Lung (tissue), 12 donors: Measurements from ENCODE around the gene TMEM59L. TPM values are rescaled to one million over a fixed set of nuclear protein-coding genes. Genes with fewer than 3 reads are reported as not detected.
A peak's percentile ranks its signal among the peaks of the same experiment; 100 is the strongest.

Experiments
- ATAC-seq: fragments of 200-7000 bp; cut with Tn5 transposase; one replicate; pipeline ENCODE4 v1.9.1; 2020; ENCODE audit warnings: moderate number of reproducible peaks; ENCODE audit not compliant: insufficient read depth, low FRiP score
- DNase-seq, 3 donors: peaks; one replicate each; pipeline ENCODE4 v3.0.0-alpha.2; 2013 to 2017
- H3K27ac ChIP-seq, 2 donors: one replicate each; pipeline ENCODE4 v1.5.1; 2013; ENCODE audit warnings: mild to moderate bottlenecking in 2 of 2, moderate library complexity in 2 of 2, control low read depth in 1 of 2, inconsistent platforms in 1 of 2, low read depth in 1 of 2, low read length in 1 of 2
- H3K27me3 ChIP-seq, 3 donors: one replicate each; pipeline ENCODE4 v1.5.1; 2013; ENCODE audit warnings: low read length in 2 of 3; ENCODE audit not compliant: control insufficient read depth in 3 of 3, insufficient read depth in 3 of 3
- H3K36me3 ChIP-seq, 4 donors: one replicate each; pipeline ENCODE4 v1.5.1; 2013; ENCODE audit warnings: low read length in 4 of 4, mild to moderate bottlenecking in 1 of 4, moderate library complexity in 1 of 4; ENCODE audit not compliant: control insufficient read depth in 4 of 4, insufficient read depth in 4 of 4
- H3K4me1 ChIP-seq, 5 donors: one replicate each; pipeline ENCODE4 v1.5.1; 2013; ENCODE audit warnings: low read length in 5 of 5, mild to moderate bottlenecking in 2 of 5, moderate library complexity in 1 of 5; ENCODE audit not compliant: control insufficient read depth in 5 of 5, insufficient read depth in 5 of 5
- H3K4me3 ChIP-seq: one replicate; pipeline ENCODE4 v1.5.1; 2013; ENCODE audit warnings: mild to moderate bottlenecking, control low read depth, moderate library complexity
- H3K9ac ChIP-seq, 2 donors: one replicate each; pipeline ENCODE4 v1.5.1; 2013; ENCODE audit warnings: low read length in 2 of 2, control low read depth in 1 of 2; ENCODE audit not compliant: insufficient read depth in 1 of 2
- H3K9me3 ChIP-seq, 4 donors: one replicate each; pipeline ENCODE4 v1.5.1; 2013; ENCODE audit warnings: low read length in 3 of 4, mild to moderate bottlenecking in 1 of 4, moderate library complexity in 1 of 4; ENCODE audit not compliant: control insufficient read depth in 4 of 4, insufficient read depth in 3 of 4
- CTCF ChIP-seq: IDR thresholded peaks from 2 replicates; pipeline ENCODE4 v1.5.1; 2012; ENCODE audit warnings: mild to moderate bottlenecking; ENCODE audit errors: control extremely low read depth, extremely low read depth
- whole genome bisulfite sequencing, 2 donors: extraction: QIAGEN DNeasy Blood & Tissue Kit; methylation state at CpG; one replicate each; pipeline ENCODE4 v1.1.7; 2013; 5-methylcytosine and 5-hydroxymethylcytosine counted together
- polyA plus RNA-seq, 2 donors: library from polyadenylated mRNA; stranded (reverse); fragments of 200-250 nt; gene quantifications; one replicate each; pipeline ENCODE4 v1.2.1, GENCODE V29; 2013
- total RNA-seq, 2 donors: library from RNA; depleted of rRNA in 1 of 2; stranded (reverse); fragments of >200 nt in 1 of 2; gene quantifications; one replicate each; pipeline ENCODE4 v1.2.1, GENCODE V29; 2014 to 2021
- donor health status: control.
- donor health status: control.
- donor health status: Bipolar disorder and iron deficiency.
- donor health status: healthy.
- donor health status: DM: yes; HTN: yes; CAD: no.

TMEM59L gene
- total and polyA plus RNA-seq, 4 donors: 0.49 to 2.8 (median 1.4) TPM

GRCh38 chr19:18593367-18594095 lies 19.1 kb upstream of the TMEM59L start:
- H3K4me3 ChIP-seq: no peak overlapping the region
- no peak for ATAC-seq

GRCh38 chr19:18594096-18594823 lies 18.4 kb upstream of the TMEM59L start:
- peaks cover 0 to 7% (median 5%) of the 10 kb centered on the region in 4 donors for H3K36me3 ChIP-seq
- H3K9me3 ChIP-seq: peaks cover 0 to 1% (median 0%) of the 10 kb centered on the region in 4 donors
- no peak overlapping the region for H3K4me3 ChIP-seq
- 1 to 3% methylated on average over 39 to 54 of the region's 54 CpGs for WGBS, 2 donors
- H3K27ac ChIP-seq: no peak overlapping the region
- DNase-seq (peak; percentile 84 to 88 (median 85)), ATAC-seq (peak; percentile 77)
- peaks cover 0 to 18% (median 9%) of the 10 kb centered on the region in 5 donors for H3K4me1 ChIP-seq
- peak; percentile 72 for TF ChIP-seq CTCF
- no peak overlapping the region for H3K9ac ChIP-seq
- peaks cover 0 to 20% (median 17%) of the 10 kb centered on the region in 3 donors for H3K27me3 ChIP-seq

More at GRCh38 chr19:18593367-18594095, 19.1 kb upstream of the TMEM59L start:
- peaks cover 0 to 7% (median 5%) of the 10 kb centered on the region in 4 donors for H3K36me3 ChIP-seq
- no peak overlapping the region for H3K27ac ChIP-seq
- H3K9ac ChIP-seq: no peak overlapping the region
- no peak for DNase-seq
- peaks cover 0 to 1% (median 0%) of the 10 kb centered on the region in 4 donors for H3K9me3 ChIP-seq
- H3K27me3 ChIP-seq: peaks cover 0 to 17% (median 17%) of the 10 kb centered on the region in 3 donors
- no peak for TF ChIP-seq CTCF
- peaks cover 0 to 21% (median 11%) of the 10 kb centered on the region in 5 donors for H3K4me1 ChIP-seq
- WGBS, 2 donors: 50 to 52% methylated on average over 24 to 25 of the region's 25 CpGs

GRCh38 chr19:18594824-18595373 lies 17.8 kb upstream of the TMEM59L start:
- DNase-seq (no peak), ATAC-seq (no peak)
- TF ChIP-seq CTCF: no peak
- Histone ChIP-seq H3K9me3 (peaks cover 0 to 1% (median 0%) of the 10 kb centered on the region in 4 donors), H3K9ac (no peak overlapping the region), H3K4me3 (no peak overlapping the region), H3K27ac (no peak overlapping the region), H3K36me3 (peaks cover 0 to 7% (median 5%) of the 10 kb centered on the region in 4 donors), H3K4me1 (peaks cover 0 to 12% (median 4%) of the 10 kb centered on the region in 5 donors), H3K27me3 (peaks cover 0 to 20% (median 20%) of the 10 kb centered on the region in 3 donors)
- 24 to 33% methylated on average over 20 to 26 of the region's 26 CpGs for WGBS, 2 donors
